Astrocyte (in vitro differentiated cells and primary cell): ENCODE results near the gene LRRTM1.

Source experiments
- CTCF ChIP-seq: IDR thresholded peaks from 2 replicates; pipeline ENCODE4 v1.5.1; 2011; ENCODE audit warnings: low read depth, mild to moderate bottlenecking, inconsistent platforms, low read length, moderate library complexity; ENCODE audit not compliant: insufficient read depth
- EZH2 ChIP-seq: IDR thresholded peaks from 2 replicates; pipeline ENCODE4 v1.6.1; 2012; ENCODE audit warnings: mild to moderate bottlenecking, low read length, inconsistent platforms; ENCODE audit not compliant: insufficient read depth

GRCh38 chr2:80348078-80348477 lies 43.5 kb upstream of the LRRTM1 start:
- no peak for TF ChIP-seq CTCF
- no peak for TF ChIP-seq EZH2
